HepG2 (cell line): ENCODE data around the gene STC2. TPM values are rescaled to one million over a fixed set of nuclear protein-coding genes. Genes with fewer than 3 reads are reported as not detected.

Source experiments
- ATAC-seq: fragments of 200-7000 bp; cut with Tn5 transposase; 3 replicates; pipeline ENCODE4 v1.9.1; 2020; ENCODE audit warnings: mild to moderate bottlenecking, moderate library complexity
- BruUV-seq: library from RNA; stranded (reverse); fragments of 400-500 nt; replicated peaks from 2 replicates; lab custom pipeline; 2021; lab: Mats Ljungman, UMichigan
- CTCF ChIA-PET: fragments of 300-600 bp; formaldehyde crosslinking; extraction: SDS; loops from one replicate; lab custom pipeline; 2021; ENCODE audit warnings: low total read pairs, inconsistent platforms, low intra/inter-chr PET ratio; lab: Yijun Ruan, JAX
- POLR2A ChIA-PET: fragments of 350-600 bp; sonication (Branson Sonifier 250); formaldehyde crosslinking; loops from one replicate; lab custom pipeline; 2020; ENCODE audit warnings: antibody characterized with exemption, inconsistent platforms; lab: Yijun Ruan, JAX
- DNase-seq: peaks from one replicate; pipeline ENCODE4 v3.0.0-alpha.2; 2015; ENCODE audit warnings: low spot score
- FAIRE-seq: peaks from 3 replicates; lab custom pipeline; 2011; peaks lifted over from hg19 to GRCh38; lab: Jason Lieb, UNC
- H2AFZ ChIP-seq: one replicate; pipeline ENCODE4 v1.6.1; 2011; ENCODE audit warnings: low read length, inconsistent platforms
- H3K27ac ChIP-seq: fragments of 300-600 bp; 3 replicates; pipeline ENCODE4 v1.8.0; 2011; ENCODE audit warnings: mixed run types, mild to moderate bottlenecking, mixed read lengths, low read length, inconsistent platforms; ENCODE audit not compliant: insufficient read depth; ENCODE audit errors: extremely low read length
- H3K27me3 ChIP-seq, 2 experiments: fragments of 200-600 bp in 1 of 2; 2 replicates in 1 of 2; 3 replicates in 1 of 2; pipeline versions ENCODE4 v1.6.0 to v1.8.0; 2011; ENCODE audit warnings: low read length in 2 of 2, mild to moderate bottlenecking in 2 of 2, moderate library complexity in 2 of 2, inconsistent platforms in 1 of 2; ENCODE audit not compliant: insufficient read depth in 2 of 2, control insufficient read depth in 1 of 2
- H3K36me3 ChIP-seq, 2 experiments: fragments of 200-600 bp in 1 of 2; replicated peaks in 1 of 2; 2 replicates in 1 of 2; 3 replicates in 1 of 2; pipeline versions ENCODE4 v1.5.1 to v1.8.0; 2011; ENCODE audit warnings: low read length in 2 of 2, inconsistent platforms in 1 of 2; ENCODE audit not compliant: insufficient read depth in 2 of 2, control insufficient read depth in 1 of 2
- H3K4me1 ChIP-seq: 2 replicates; pipeline ENCODE4 v1.5.1; 2012; ENCODE audit warnings: low read length, inconsistent platforms; ENCODE audit not compliant: insufficient read depth
- H3K4me2 ChIP-seq: 2 replicates; pipeline ENCODE4 v1.6.0; 2011; ENCODE audit warnings: low read depth, low read length, inconsistent platforms
- H3K4me3 ChIP-seq, 3 experiments: fragments of 200-600 bp in 1 of 3; sonication (generic), shearing (Covaris generic) in 1 of 3; replicated peaks in 1 of 3; 2 replicates each; pipeline ENCODE4 v1.5.1; 2011 to 2016; ENCODE audit warnings: low read length in 3 of 3, inconsistent platforms in 2 of 3, low read depth in 2 of 3, mild to moderate bottlenecking in 2 of 3, control low read depth in 1 of 3, mixed read lengths in 1 of 3; ENCODE audit not compliant: insufficient read depth in 1 of 3
- H3K79me2 ChIP-seq: one replicate; pipeline ENCODE4 v1.6.1; 2011; ENCODE audit warnings: low read length, inconsistent platforms; ENCODE audit not compliant: insufficient read depth
- H3K9ac ChIP-seq: 2 replicates; pipeline ENCODE4 v1.6.0; 2011; ENCODE audit warnings: mild to moderate bottlenecking, low read depth, low read length, inconsistent platforms; ENCODE audit not compliant: insufficient read depth
- H3K9me3 ChIP-seq: 2 replicates; pipeline ENCODE4 v1.5.1; 2012; ENCODE audit warnings: mild to moderate bottlenecking, low read length
- H4K20me1 ChIP-seq: 2 replicates; pipeline ENCODE4 v1.6.0; 2011; ENCODE audit warnings: inconsistent platforms, mild to moderate bottlenecking, low read length, moderate library complexity; ENCODE audit not compliant: insufficient read depth
- BRD4 ChIP-seq: sonication (generic); formaldehyde crosslinking; IDR thresholded peaks from 2 replicates; pipeline ENCODE4 v1.4.0; 2020; ENCODE audit warnings: missing genetic modification reagents
- ELF3 ChIP-seq: IDR thresholded peaks from 2 replicates; pipeline ENCODE4 v1.6.1; 2016; ENCODE audit warnings: missing genetic modification reagents, missing compliant biosample characterization
- HDAC2 ChIP-seq: sonication (generic); formaldehyde crosslinking; IDR thresholded peaks from 2 replicates; pipeline ENCODE4 v1.4.0; 2020; ENCODE audit warnings: missing genetic modification reagents
- HMG20A ChIP-seq: IDR thresholded peaks from 2 replicates; pipeline ENCODE4 v1.6.1; 2016; ENCODE audit warnings: borderline replicate concordance
- HOXA3 ChIP-seq: sonication (generic); formaldehyde crosslinking; IDR thresholded peaks from 2 replicates; pipeline ENCODE4 v1.5.0; 2020; ENCODE audit warnings: missing genetic modification reagents
- MAX ChIP-seq: IDR thresholded peaks from 2 replicates; pipeline ENCODE4 v1.6.1; 2012; ENCODE audit warnings: inconsistent platforms
- MEF2D ChIP-seq: sonication (generic); formaldehyde crosslinking; IDR thresholded peaks from 2 replicates; pipeline ENCODE4 v1.5.1; 2020; ENCODE audit warnings: mild to moderate bottlenecking, missing genetic modification reagents
- MYPOP ChIP-seq: sonication (generic); formaldehyde crosslinking; IDR thresholded peaks from 2 replicates; pipeline ENCODE4 v1.8.1; 2023; ENCODE audit warnings: mild to moderate bottlenecking, moderate library complexity, missing genetic modification reagents
- PAXIP1 ChIP-seq: sonication (generic); formaldehyde crosslinking; conservative IDR thresholded peaks from 2 replicates; pipeline ENCODE4 v1.4.0; 2020; ENCODE audit warnings: mild to moderate bottlenecking, missing genetic modification reagents, moderate library complexity
- RXRB ChIP-seq: IDR thresholded peaks from 2 replicates; pipeline ENCODE4 v1.6.1; 2016; ENCODE audit warnings: borderline replicate concordance, missing genetic modification reagents, missing compliant biosample characterization
- TEAD3 ChIP-seq: optimal IDR thresholded peaks from 2 replicates; pipeline ENCODE3; 2016; ENCODE audit warnings: borderline replicate concordance
- YY1 ChIP-seq: IDR thresholded peaks from 2 replicates; pipeline ENCODE4 v1.6.1; 2011; ENCODE audit warnings: low read length, low read depth, moderate library complexity, mild to moderate bottlenecking; ENCODE audit not compliant: insufficient read depth, insufficient replicate concordance
- ZFP1 ChIP-seq: IDR thresholded peaks from 2 replicates; pipeline ENCODE4 v1.6.1; 2016
- ZNF572 ChIP-seq: sonication (generic); formaldehyde crosslinking; IDR thresholded peaks from 2 replicates; pipeline ENCODE4 v1.5.1; 2020; ENCODE audit warnings: mild to moderate bottlenecking, missing genetic modification reagents
- WGBS: methylation state at CpG from one replicate; pipeline ENCODE4 v1.1.6; 2017; ENCODE audit warnings: low lambda C conversion rate; 5-methylcytosine and 5-hydroxymethylcytosine counted together
- in situ Hi-C: cut with HindIII; loops from 2 replicates; pipeline ENCODE4 v1.10.0; 2017; ENCODE audit warnings: low pct_unique_long_range_greater_than_20kb; ENCODE audit not compliant: extremely low pct_ligation_motif_present
- intact Hi-C: fragments of 100-400 bp; cut with micrococcal nuclease; formaldehyde crosslinking; loops from one replicate; pipeline ENCODE4 v1.10.0; 2022; ENCODE audit not compliant: unreplicated experiment
- polyA plus RNA-seq, 8 experiments: library from polyadenylated mRNA; depleted of rRNA in 3 of 8; stranded (reverse) in 7 of 8; unstranded in 1 of 8; fragments of >200 nt; fragmentation: Illumina TruSeq in 4 of 8; extraction: Trizol in 4 of 8; gene quantifications; 2 replicates each; pipeline versions ENCODE4 v1.2.1 to v1.2.3, GENCODE V29; 2011 to 2016; ENCODE audit warnings: low read depth in 4 of 8, missing spikeins in 1 of 8, mixed read lengths in 1 of 8; ENCODE audit not compliant: insufficient read depth in 1 of 8
- total RNA-seq, 5 experiments: library from RNA; depleted of rRNA; stranded (reverse); fragments of >200 nt; fragmentation: Illumina TruSeq; extraction: Trizol; gene quantifications; 2 replicates each; pipeline ENCODE4 v1.2.3, GENCODE V29; 2016; ENCODE audit warnings: low read depth in 1 of 5

STC2 gene
- total and polyA plus RNA-seq, 2 of the 13 experiments (the other 11 are each of a cell fraction or from before 2014, with no cell fraction given): 27.1 to 69.2 TPM

- Histone ChIP-seq H3K36me3 (peaks cover 0 to 3% of the 10 kb centered on the region in 2 experiments; a peak in 4 of 5 replicates), H3K4me3 (peak overlapping the region; percentile 51 to 97 (median 87)), H3K79me2 (peaks cover 26% of the 10 kb centered on the region), H3K4me1 (peaks cover 31% of the 10 kb centered on the region), H3K4me2 (peak overlapping the region; percentile 87), H3K27me3 (no peaks in the 10 kb centered on the region; a peak in 1 of 5 replicates), H3K27ac (peak overlapping the region; percentile 90), H3K9ac (peak overlapping the region; percentile 81), H4K20me1 (peaks cover 21% of the 10 kb centered on the region), H3K9me3 (no peaks in the 10 kb centered on the region), H2AFZ (no peak overlapping the region)
- FAIRE-seq (peak; percentile 79), ATAC-seq (peak; percentile 43), DNase-seq (peak; percentile 82)
- intact Hi-C loops (no loop called here), in situ Hi-C loops (loop anchor here (5.0 kb wide), 1 partner anchor 38 kb away; no protein-coding TSS in a partner anchor)
- no TSS peak for BruUV-seq
- ChIA-PET CTCF (interaction anchor here (2.7 to 4.4 kb wide), 2 partner anchors 34 to 37 kb away, joined by 9 to 90 read pairs; no protein-coding TSS in a partner anchor), POLR2A (interaction anchor here (0.6 to 7.2 kb wide), 17 partner anchors 13 to 858 kb away, joined by 3 to 513 read pairs (median 5); partner anchors contain the start of genes ATP6V0E1 and DUSP1)
- 0% methylated on average over 7 of the region's 8 CpGs for WGBS
- TF ChIP-seq MYPOP (CRISPR knock-in tag) (peak; percentile 16; the same call in 1 of the 2 replicates), TEAD3 (peak; percentile 86), MEF2D (0 out of 2 replicates have a peak, but pooled peaks have one; percentile 48), HDAC2 (CRISPR knock-in tag) (peak; percentile 42; the same call in 1 of the 2 replicates), MAX (peak; percentile 14; the same call in 1 of the 2 replicates), HOXA3 (CRISPR knock-in tag) (peak; percentile 79), ZFP1 (0 out of 2 replicates have a peak, but pooled peaks have one; percentile 25), YY1 (peak; percentile 37), HMG20A (CRISPR knock-in tag) (peak; percentile 56; the same call in 1 of the 2 replicates), RXRB (CRISPR knock-in tag) (peak; percentile 89), ZNF572 (no peak), BRD4 (CRISPR knock-in tag) (peak; percentile 87), PAXIP1 (CRISPR knock-in tag) (peak; percentile 91), ELF3 (0 out of 2 replicates have a peak, but pooled peaks have one; percentile 18)
Measured at GRCh38 chr5:173330338-173331206, 2.4 kb upstream of the STC2 start.
